HCT116 (cell line): ENCODE results near the gene KRT13. TPM values are rescaled to one million over a fixed set of nuclear protein-coding genes. Genes with fewer than 3 reads are reported as not detected.

Experiments
- ATAC-seq: fragments of 200-7000 bp; cut with Tn5 transposase; 2 replicates; pipeline ENCODE4 v1.9.1; 2020; ENCODE audit warnings: mild to moderate bottlenecking, moderate library complexity
- BruUV-seq: library from RNA; stranded (reverse); fragments of 400-500 nt; replicated peaks from 2 replicates; lab custom pipeline; 2021; lab: Mats Ljungman, UMichigan
- CTCF ChIA-PET: fragments of 300-600 bp; sonication (Branson Sonifier 250); formaldehyde crosslinking; loops from one replicate; lab custom pipeline; 2021; ENCODE audit warnings: antibody characterized with exemption; lab: Charles Lee
- POLR2A ChIA-PET: fragments of 300-600, 350-600 bp; sonication (Branson Sonifier 250); formaldehyde crosslinking; loops from one replicate; lab custom pipeline; 2021; ENCODE audit warnings: antibody characterized with exemption; lab: Charles Lee
- RAD21 ChIA-PET, 2 experiments: fragments of 300-600 bp; sonication (Branson Sonifier 250); formaldehyde crosslinking; loops; one replicate each; lab custom pipeline; 2023; ENCODE audit warnings: low total read pairs in 2 of 2; ENCODE audit not compliant: uncharacterized antibody in 2 of 2, unreplicated experiment in 2 of 2, low non-redundant PET in 1 of 2; lab: Charles Lee
- DNase-seq: peaks from one replicate; pipeline ENCODE4 v3.0.0-alpha.2; 2010; ENCODE audit warnings: low read depth, low spot score
- H2AFZ ChIP-seq: fragments of 200-600 bp; shearing (Covaris generic), sonication (generic); 2 replicates; pipeline ENCODE4 v1.6.1; 2017; ENCODE audit warnings: low read depth, mixed run types, mixed read lengths, antibody characterized with exemption, low read length; ENCODE audit not compliant: poor library complexity, severe bottlenecking
- H3K27ac ChIP-seq: 2 replicates; pipeline ENCODE4 v1.5.1; 2012; ENCODE audit warnings: low read depth, low read length
- H3K27me3 ChIP-seq: fragments of 200-600 bp; sonication (generic); 2 replicates; pipeline ENCODE4 v1.6.1; 2016; ENCODE audit warnings: mixed run types, low read length, mixed read lengths; ENCODE audit not compliant: insufficient read depth
- H3K36me3 ChIP-seq, 2 experiments: fragments of 200-500 bp in 1 of 2; fragments of 200-600 bp in 1 of 2; sonication (Bioruptor generic) in 1 of 2; sonication (generic) in 1 of 2; 2 replicates each; pipeline versions ENCODE4 v1.5.1 to v1.6.1; 2014 to 2016; ENCODE audit warnings: low read length in 2 of 2, inconsistent platforms in 1 of 2, mixed read lengths in 1 of 2, mixed run types in 1 of 2; ENCODE audit not compliant: insufficient read depth in 2 of 2, control insufficient read depth in 1 of 2
- H3K4me1 ChIP-seq, 2 experiments: fragments of 200-600 bp in 1 of 2; sonication (generic) in 1 of 2; 2 replicates each; pipeline versions ENCODE4 v1.5.1 to v1.6.1; 2012 to 2017; ENCODE audit warnings: low read length in 2 of 2, inconsistent platforms in 1 of 2, mild to moderate bottlenecking in 1 of 2, mixed read lengths in 1 of 2, mixed run types in 1 of 2, moderate library complexity in 1 of 2; ENCODE audit not compliant: insufficient read depth in 2 of 2, control insufficient read depth in 1 of 2
- H3K4me2 ChIP-seq: fragments of 200-600 bp; sonication (generic); 2 replicates; pipeline ENCODE4 v1.6.1; 2017; ENCODE audit warnings: mixed run types, low read length, mixed read lengths
- H3K4me3 ChIP-seq, 2 experiments: fragments of 200-600 bp in 1 of 2; sonication (generic) in 1 of 2; replicated peaks in 1 of 2; 2 replicates each; pipeline ENCODE4 v1.5.1; 2011 to 2016; ENCODE audit warnings: low read length in 2 of 2, control low read depth in 1 of 2, low read depth in 1 of 2, mild to moderate bottlenecking in 1 of 2, mixed read lengths in 1 of 2, mixed run types in 1 of 2
- H3K79me2 ChIP-seq: fragments of 200-600 bp; sonication (generic); 2 replicates; pipeline ENCODE4 v1.6.1; 2017; ENCODE audit warnings: mild to moderate bottlenecking, mixed run types, low read length, moderate library complexity, mixed read lengths; ENCODE audit not compliant: insufficient read depth
- H3K9ac ChIP-seq: fragments of 200-600 bp; sonication (generic); 2 replicates; pipeline ENCODE4 v1.6.1; 2016; ENCODE audit warnings: low read length, mixed read lengths
- H3K9me2 ChIP-seq: fragments of 200-600 bp; sonication (generic), shearing (Covaris generic); 2 replicates; pipeline ENCODE4 v1.6.1; 2017; ENCODE audit warnings: mixed run types, mild to moderate bottlenecking, moderate library complexity; ENCODE audit not compliant: insufficient read depth
- H3K9me3 ChIP-seq, 2 experiments: fragments of 200-500 bp in 1 of 2; fragments of 200-600 bp in 1 of 2; sonication (Bioruptor generic) in 1 of 2; sonication (generic) in 1 of 2; 2 replicates each; pipeline ENCODE4 v1.6.1; 2014 to 2017; ENCODE audit warnings: low read length in 2 of 2, mixed read lengths in 2 of 2, inconsistent platforms in 1 of 2, low read depth in 1 of 2, mild to moderate bottlenecking in 1 of 2, mixed run types in 1 of 2, moderate library complexity in 1 of 2; ENCODE audit not compliant: control insufficient read depth in 1 of 2, insufficient read depth in 1 of 2
- H4K20me1 ChIP-seq: fragments of 200-600 bp; sonication (generic), shearing (Covaris generic); 2 replicates; pipeline ENCODE4 v1.6.1; 2017; ENCODE audit warnings: mixed run types, mild to moderate bottlenecking, moderate library complexity; ENCODE audit not compliant: insufficient read depth
- EGR1 ChIP-seq: IDR thresholded peaks from 2 replicates; pipeline ENCODE4 v1.6.1; 2012; ENCODE audit warnings: low read depth
- EZH2 ChIP-seq: fragments of 200-600 bp; sonication (generic); IDR thresholded peaks from 2 replicates; pipeline ENCODE4 v1.6.1; 2017; ENCODE audit warnings: antibody characterized with exemption, mixed run types
- FOSL1 ChIP-seq: IDR thresholded peaks from 2 replicates; pipeline ENCODE4 v1.6.1; 2012; ENCODE audit warnings: low read depth
- JUND ChIP-seq: IDR thresholded peaks from 2 replicates; pipeline ENCODE4 v1.6.1; 2012
- POLR2A ChIP-seq: IDR thresholded peaks from 2 replicates; pipeline ENCODE4 v1.7.0; 2011; ENCODE audit warnings: borderline replicate concordance; ENCODE audit not compliant: insufficient read depth, insufficient read length; ENCODE audit errors: extremely low read depth
- SIN3A ChIP-seq: IDR thresholded peaks from 2 replicates; pipeline ENCODE4 v1.6.1; 2012; ENCODE audit warnings: low read depth
- SP1 ChIP-seq: IDR thresholded peaks from 2 replicates; pipeline ENCODE4 v1.6.1; 2012; ENCODE audit warnings: low read depth
- TCF7L2 ChIP-seq: IDR thresholded peaks from 2 replicates; pipeline ENCODE4 v1.7.0; 2011; ENCODE audit warnings: borderline replicate concordance, inconsistent platforms; ENCODE audit not compliant: insufficient read depth, insufficient read length; ENCODE audit errors: extremely low read depth
- YY1 ChIP-seq: IDR thresholded peaks from 2 replicates; pipeline ENCODE4 v1.6.1; 2011; ENCODE audit warnings: low read length, low read depth, moderate library complexity, mild to moderate bottlenecking; ENCODE audit not compliant: insufficient replicate concordance; ENCODE audit errors: extremely low read depth
- intact Hi-C: fragments of 100-400 bp; cut with micrococcal nuclease; formaldehyde crosslinking; loops from 2 replicates; pipeline ENCODE4 v1.10.0; 2022
- total RNA-seq: library from RNA; stranded (reverse); gene quantifications from one replicate; pipeline ENCODE4 v1.2.1, GENCODE V29; 2021; ENCODE audit not compliant: unreplicated experiment
- TF ChIP-seq, protein P1 (sequence below): IDR thresholded peaks from 2 replicates; pipeline ENCODE4 v1.6.1; 2012
- TF ChIP-seq, protein P2 (sequence below): IDR thresholded peaks from 2 replicates; pipeline ENCODE4 v1.6.1; 2012; ENCODE audit warnings: low read depth
- TF ChIP-seq, protein P3 (sequence below): IDR thresholded peaks from 2 replicates; pipeline ENCODE4 v1.6.1; 2011; ENCODE audit warnings: mild to moderate bottlenecking, low read length, moderate library complexity; ENCODE audit not compliant: insufficient replicate concordance; ENCODE audit errors: extremely low read depth

Gene KRT13
- total RNA-seq, 1 experiment from 2014 or later: 3.7 TPM

DNA sequence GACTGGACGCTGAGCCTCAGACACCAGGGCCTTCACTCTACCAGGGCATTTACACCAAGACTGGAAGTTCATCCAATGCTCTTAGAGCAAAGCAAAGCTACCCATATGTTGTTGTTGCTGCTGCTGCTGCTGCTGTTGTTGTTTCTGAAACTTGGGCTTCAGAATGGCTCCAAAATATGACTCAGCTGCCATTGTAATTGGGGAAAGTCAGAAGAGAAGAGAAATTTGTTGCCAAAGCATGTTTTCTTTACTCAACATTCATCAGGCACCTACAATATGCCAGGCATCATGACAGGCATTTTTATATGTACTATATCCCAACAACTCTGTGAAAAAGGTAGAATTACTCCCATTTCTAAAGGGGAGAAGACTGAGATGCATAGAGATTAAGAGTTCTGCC lies 50.2 kb downstream of the KRT13 start (continued):
- TF ChIP-seq EZH2 (no peak), JUND (no peak)

DNA sequence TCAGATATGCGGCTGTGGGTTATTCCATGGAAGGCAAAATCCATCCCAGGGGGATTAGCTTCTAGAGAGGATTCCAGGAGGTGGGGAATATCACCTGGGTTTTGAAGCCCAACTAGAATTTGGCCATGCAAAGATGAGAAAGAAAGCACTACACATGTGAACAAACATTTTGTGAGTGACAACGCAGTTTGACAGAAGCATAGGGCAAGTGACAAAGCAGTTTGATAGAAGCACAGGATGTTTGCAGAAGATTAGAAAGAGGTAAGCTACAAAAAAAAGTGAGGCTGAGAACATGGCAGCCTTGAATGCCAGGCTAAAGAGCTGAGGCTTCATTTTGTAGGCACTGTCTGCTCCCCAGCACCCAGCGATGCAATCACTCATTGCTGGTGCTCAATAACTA lies 52.3 kb downstream of the KRT13 start:
- H3K9me2 ChIP-seq: no peaks in the 10 kb centered on the region
- CTCF ChIA-PET: interaction anchor here (0.7 kb wide), 1 partner anchor 36 kb away, joined by 3 read pairs; no protein-coding TSS in a partner anchor
- DNase-seq: no peak
- no peak for TF ChIP-seq YY1
- TF ChIP-seq SIN3A: no peak
- no peak for TF ChIP-seq FOSL1
- no peak for TF ChIP-seq EZH2
- no peak for TF ChIP-seq POLR2A
- TF ChIP-seq, protein P1, sequence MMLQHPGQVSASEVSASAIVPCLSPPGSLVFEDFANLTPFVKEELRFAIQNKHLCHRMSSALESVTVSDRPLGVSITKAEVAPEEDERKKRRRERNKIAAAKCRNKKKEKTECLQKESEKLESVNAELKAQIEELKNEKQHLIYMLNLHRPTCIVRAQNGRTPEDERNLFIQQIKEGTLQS: no peak
- TF ChIP-seq SP1: no peak
- TF ChIP-seq, all 23 proteins: peak for 0
- no peak overlapping the region for H2AFZ ChIP-seq
- intact Hi-C loops: no loop called here
- no peaks in the 10 kb centered on the region for H4K20me1 ChIP-seq
- no TSS peak for BruUV-seq
- H3K9me3 ChIP-seq: no peaks in the 10 kb centered on the region
- H3K9ac ChIP-seq: no peak overlapping the region
- H3K36me3 ChIP-seq: no peaks in the 10 kb centered on the region
- no peaks in the 10 kb centered on the region for H3K27me3 ChIP-seq
- ChIA-PET RAD21 (no interaction called here), POLR2A (no interaction called here)
- no peak for ATAC-seq
- no peak overlapping the region for H3K4me2 ChIP-seq
- peaks cover 2 to 17% of the 10 kb centered on the region in 2 experiments; a peak in 2 of 4 replicates for H3K4me1 ChIP-seq
- no peaks in the 10 kb centered on the region for H3K79me2 ChIP-seq
- no peak overlapping the region for H3K27ac ChIP-seq
- no peak overlapping the region for H3K4me3 ChIP-seq

DNA sequence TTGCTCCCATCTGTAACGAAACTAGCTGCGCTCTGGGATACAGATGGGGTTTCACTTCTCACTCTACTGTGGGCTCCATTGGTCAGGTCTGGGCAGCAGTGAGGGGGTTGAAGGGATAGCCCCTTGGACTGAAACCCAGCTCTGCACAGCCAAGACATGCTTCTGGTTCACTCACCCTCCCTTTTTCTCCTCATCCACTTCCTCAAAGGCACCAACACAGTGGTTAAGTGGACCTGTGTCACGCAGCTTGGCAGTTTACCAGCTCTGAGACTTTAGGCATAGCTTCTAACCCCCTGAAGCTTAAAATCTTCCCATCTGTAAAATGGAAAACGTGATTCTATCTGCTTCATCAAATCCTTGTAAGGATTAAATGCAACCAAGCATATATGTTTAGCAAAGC lies 53.1 kb downstream of the KRT13 start:
- Histone ChIP-seq H3K9me3 (no peaks in the 10 kb centered on the region), H3K79me2 (no peaks in the 10 kb centered on the region), H3K4me3 (no peak overlapping the region), H3K27me3 (no peaks in the 10 kb centered on the region), H3K27ac (no peak overlapping the region), H3K9me2 (no peaks in the 10 kb centered on the region), H3K36me3 (no peaks in the 10 kb centered on the region), H3K9ac (no peak overlapping the region), H3K4me1 (peaks cover 2 to 17% of the 10 kb centered on the region in 2 experiments; a peak in 2 of 4 replicates), H2AFZ (no peak overlapping the region), H3K4me2 (no peak overlapping the region), H4K20me1 (no peaks in the 10 kb centered on the region)
- ChIA-PET POLR2A (no interaction called here), CTCF (interaction anchor here (1.1 kb wide), 1 partner anchor 97 kb away, joined by 3 read pairs; no protein-coding TSS in a partner anchor), RAD21 (no interaction called here)
- BruUV-seq: no TSS peak
- no peak for ATAC-seq
- no peak for DNase-seq
- intact Hi-C loops: no loop called here
- TF ChIP-seq, protein P2, sequence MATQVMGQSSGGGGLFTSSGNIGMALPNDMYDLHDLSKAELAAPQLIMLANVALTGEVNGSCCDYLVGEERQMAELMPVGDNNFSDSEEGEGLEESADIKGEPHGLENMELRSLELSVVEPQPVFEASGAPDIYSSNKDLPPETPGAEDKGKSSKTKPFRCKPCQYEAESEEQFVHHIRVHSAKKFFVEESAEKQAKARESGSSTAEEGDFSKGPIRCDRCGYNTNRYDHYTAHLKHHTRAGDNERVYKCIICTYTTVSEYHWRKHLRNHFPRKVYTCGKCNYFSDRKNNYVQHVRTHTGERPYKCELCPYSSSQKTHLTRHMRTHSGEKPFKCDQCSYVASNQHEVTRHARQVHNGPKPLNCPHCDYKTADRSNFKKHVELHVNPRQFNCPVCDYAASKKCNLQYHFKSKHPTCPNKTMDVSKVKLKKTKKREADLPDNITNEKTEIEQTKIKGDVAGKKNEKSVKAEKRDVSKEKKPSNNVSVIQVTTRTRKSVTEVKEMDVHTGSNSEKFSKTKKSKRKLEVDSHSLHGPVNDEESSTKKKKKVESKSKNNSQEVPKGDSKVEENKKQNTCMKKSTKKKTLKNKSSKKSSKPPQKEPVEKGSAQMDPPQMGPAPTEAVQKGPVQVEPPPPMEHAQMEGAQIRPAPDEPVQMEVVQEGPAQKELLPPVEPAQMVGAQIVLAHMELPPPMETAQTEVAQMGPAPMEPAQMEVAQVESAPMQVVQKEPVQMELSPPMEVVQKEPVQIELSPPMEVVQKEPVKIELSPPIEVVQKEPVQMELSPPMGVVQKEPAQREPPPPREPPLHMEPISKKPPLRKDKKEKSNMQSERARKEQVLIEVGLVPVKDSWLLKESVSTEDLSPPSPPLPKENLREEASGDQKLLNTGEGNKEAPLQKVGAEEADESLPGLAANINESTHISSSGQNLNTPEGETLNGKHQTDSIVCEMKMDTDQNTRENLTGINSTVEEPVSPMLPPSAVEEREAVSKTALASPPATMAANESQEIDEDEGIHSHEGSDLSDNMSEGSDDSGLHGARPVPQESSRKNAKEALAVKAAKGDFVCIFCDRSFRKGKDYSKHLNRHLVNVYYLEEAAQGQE: no peak
- TF ChIP-seq EGR1: no peak
- no peak for TF ChIP-seq POLR2A
- TF ChIP-seq, protein P3, sequence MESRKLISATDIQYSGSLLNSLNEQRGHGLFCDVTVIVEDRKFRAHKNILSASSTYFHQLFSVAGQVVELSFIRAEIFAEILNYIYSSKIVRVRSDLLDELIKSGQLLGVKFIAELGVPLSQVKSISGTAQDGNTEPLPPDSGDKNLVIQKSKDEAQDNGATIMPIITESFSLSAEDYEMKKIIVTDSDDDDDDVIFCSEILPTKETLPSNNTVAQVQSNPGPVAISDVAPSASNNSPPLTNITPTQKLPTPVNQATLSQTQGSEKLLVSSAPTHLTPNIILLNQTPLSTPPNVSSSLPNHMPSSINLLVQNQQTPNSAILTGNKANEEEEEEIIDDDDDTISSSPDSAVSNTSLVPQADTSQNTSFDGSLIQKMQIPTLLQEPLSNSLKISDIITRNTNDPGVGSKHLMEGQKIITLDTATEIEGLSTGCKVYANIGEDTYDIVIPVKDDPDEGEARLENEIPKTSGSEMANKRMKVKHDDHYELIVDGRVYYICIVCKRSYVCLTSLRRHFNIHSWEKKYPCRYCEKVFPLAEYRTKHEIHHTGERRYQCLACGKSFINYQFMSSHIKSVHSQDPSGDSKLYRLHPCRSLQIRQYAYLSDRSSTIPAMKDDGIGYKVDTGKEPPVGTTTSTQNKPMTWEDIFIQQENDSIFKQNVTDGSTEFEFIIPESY: no peak
- TF ChIP-seq TCF7L2: no peak
- TF ChIP-seq, protein P1: no peak
